WERI-Rb-1 (cell line): ENCODE measurements around the gene GPR161.

Source experiments
- DNase-seq: peaks from one replicate; pipeline ENCODE4 v3.0.0-alpha.2; 2020
- H3K27ac ChIP-seq: fragments of 250-450 bp; sonication (Bioruptor Pico); 2 replicates; pipeline ENCODE4 v1.5.1; 2020; ENCODE audit warnings: mild to moderate bottlenecking, moderate library complexity
- H3K27me3 ChIP-seq: fragments of 250-450 bp; sonication (Bioruptor Pico); 2 replicates; pipeline ENCODE4 v1.5.1; 2021; ENCODE audit warnings: mild to moderate bottlenecking, low read depth, moderate library complexity; ENCODE audit not compliant: insufficient read depth, severe bottlenecking
- H3K36me3 ChIP-seq: fragments of 250-450 bp; sonication (Bioruptor Pico); 2 replicates; pipeline ENCODE4 v1.5.1; 2020; ENCODE audit warnings: mild to moderate bottlenecking, moderate library complexity
- H3K4me3 ChIP-seq: 2 replicates; pipeline ENCODE4 v1.5.1; 2011; ENCODE audit warnings: low read depth, mild to moderate bottlenecking, control low read depth, low read length
- H3K9me3 ChIP-seq: fragments of 250-450 bp; sonication (Bioruptor Pico); 2 replicates; pipeline ENCODE4 v1.5.1; 2021; ENCODE audit warnings: mild to moderate bottlenecking, moderate library complexity; ENCODE audit not compliant: severe bottlenecking
- TF ChIP-seq, protein P1 (sequence below): IDR thresholded peaks from 2 replicates; pipeline ENCODE4 v1.5.1; 2011; ENCODE audit warnings: low read depth, mild to moderate bottlenecking, control low read depth, inconsistent platforms, low read length

The GPR161 gene

DNA sequence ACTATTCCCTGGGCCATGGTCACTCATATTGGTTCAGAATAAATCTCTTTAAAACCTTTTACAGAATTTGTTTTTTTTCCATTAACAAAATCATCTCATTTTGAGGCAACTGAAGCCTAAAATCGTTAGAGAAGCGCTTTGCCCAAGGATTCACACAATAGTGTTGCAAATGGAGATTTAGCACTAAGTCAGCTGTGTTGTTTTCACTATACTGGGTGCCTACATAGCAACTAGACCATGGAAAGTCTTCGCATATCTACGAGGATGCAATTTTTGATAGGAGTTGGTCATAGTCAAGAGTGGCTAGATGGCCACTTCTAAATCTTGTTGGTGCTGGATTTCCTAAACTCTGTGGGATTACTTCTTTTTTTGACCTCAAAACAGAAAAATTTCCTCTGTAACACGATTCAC lies 41.5 kb upstream of the GPR161 start:
- Histone ChIP-seq H3K36me3 (no peaks in the 10 kb centered on the region), H3K27me3 (no peaks in the 10 kb centered on the region), H3K4me3 (peak overlapping the region; percentile 68), H3K27ac (no peak overlapping the region; the same call in 1 of the 2 replicates), H3K9me3 (no peaks in the 10 kb centered on the region)
- TF ChIP-seq, protein P1, sequence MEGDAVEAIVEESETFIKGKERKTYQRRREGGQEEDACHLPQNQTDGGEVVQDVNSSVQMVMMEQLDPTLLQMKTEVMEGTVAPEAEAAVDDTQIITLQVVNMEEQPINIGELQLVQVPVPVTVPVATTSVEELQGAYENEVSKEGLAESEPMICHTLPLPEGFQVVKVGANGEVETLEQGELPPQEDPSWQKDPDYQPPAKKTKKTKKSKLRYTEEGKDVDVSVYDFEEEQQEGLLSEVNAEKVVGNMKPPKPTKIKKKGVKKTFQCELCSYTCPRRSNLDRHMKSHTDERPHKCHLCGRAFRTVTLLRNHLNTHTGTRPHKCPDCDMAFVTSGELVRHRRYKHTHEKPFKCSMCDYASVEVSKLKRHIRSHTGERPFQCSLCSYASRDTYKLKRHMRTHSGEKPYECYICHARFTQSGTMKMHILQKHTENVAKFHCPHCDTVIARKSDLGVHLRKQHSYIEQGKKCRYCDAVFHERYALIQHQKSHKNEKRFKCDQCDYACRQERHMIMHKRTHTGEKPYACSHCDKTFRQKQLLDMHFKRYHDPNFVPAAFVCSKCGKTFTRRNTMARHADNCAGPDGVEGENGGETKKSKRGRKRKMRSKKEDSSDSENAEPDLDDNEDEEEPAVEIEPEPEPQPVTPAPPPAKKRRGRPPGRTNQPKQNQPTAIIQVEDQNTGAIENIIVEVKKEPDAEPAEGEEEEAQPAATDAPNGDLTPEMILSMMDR = no peak
- no peak for DNase-seq

DNA sequence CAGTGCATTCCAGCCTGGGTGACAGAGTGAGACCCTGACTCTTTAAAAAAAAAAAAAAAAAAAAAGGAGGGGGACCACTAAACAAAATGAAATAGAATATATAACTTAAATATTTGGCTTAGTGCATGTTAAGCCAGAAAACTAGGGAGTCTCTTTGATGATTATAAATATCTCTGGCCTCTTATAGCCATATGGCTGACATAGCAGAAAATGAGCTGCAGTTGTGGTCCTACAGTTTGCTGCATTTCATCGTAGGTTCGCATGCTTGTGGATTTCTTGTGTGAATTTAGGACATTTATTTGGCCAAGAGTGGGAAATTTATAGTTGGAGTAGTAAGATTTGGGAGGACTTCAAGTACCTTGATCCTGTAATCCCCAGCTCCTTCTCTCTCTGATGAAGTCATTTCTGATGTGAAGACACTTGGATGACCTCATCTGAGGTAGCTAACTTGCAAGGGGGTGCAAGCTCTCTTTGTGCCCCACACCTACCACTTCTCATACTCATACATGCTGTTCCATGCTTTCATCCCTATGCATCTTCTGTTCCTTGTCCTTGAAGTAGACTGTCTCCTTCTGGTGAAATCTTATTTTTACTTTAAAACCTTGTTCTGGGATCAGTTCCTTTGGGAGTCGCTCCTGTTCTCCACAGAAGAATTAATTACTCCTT lies 35.7 kb upstream of the GPR161 start:
- no peaks in the 10 kb centered on the region for H3K9me3 ChIP-seq
- TF ChIP-seq, protein P1 = no peak
- no peaks in the 10 kb centered on the region for H3K27me3 ChIP-seq
- H3K36me3 ChIP-seq = no peaks in the 10 kb centered on the region
- H3K27ac ChIP-seq = no peak overlapping the region
- H3K4me3 ChIP-seq = no peak overlapping the region
- no peak for DNase-seq

DNA sequence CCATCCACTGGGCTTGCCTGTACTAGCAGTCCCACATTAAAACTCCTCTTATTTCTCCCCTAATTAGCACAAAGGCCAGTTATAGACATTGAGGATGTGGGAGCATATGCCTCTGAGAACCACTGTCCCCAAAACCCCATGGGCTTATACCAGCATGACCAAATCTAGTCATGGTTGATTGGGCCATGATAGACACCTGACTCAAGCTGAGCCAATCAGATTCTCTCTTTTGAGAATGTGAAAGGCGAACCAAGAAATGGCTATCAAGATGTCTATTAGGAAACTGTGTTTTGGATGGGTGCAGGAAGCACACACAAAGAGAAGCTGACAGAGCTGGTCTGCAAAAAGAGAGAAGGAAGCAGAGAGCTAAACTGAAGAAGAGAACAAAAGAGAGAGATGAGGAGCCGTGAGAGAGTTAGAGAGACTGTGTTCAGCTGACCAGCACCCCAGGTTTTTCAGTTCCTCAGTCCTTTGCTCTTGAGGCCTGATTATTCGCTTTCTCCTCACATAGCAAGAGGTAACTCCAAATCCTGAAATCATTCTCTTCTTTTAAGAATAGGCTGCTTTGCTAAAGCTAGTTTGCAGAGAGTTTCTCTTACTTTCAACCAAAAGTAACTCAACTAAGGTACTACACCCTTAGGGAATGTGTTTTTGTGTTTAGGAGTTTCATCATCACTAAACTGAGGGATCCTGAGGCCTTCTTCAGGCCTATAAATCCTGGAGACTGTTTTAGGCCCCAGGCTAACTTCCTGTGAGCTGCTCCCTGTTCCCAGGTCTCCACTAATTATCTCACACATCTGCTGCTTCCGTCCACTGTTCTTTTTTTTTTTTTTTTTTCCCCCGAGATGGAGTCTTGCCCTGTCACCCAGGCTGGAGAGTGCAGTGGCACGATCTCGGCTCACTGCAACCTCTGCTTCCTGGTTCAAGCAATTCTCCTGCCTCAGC lies 34.1 kb upstream of the GPR161 start:
- no peak overlapping the region for H3K27ac ChIP-seq
- no peak for DNase-seq
- no peaks in the 10 kb centered on the region for H3K36me3 ChIP-seq
- H3K4me3 ChIP-seq = no peak overlapping the region
- no peaks in the 10 kb centered on the region for H3K9me3 ChIP-seq
- TF ChIP-seq, protein P1 = no peak
- no peaks in the 10 kb centered on the region for H3K27me3 ChIP-seq

DNA sequence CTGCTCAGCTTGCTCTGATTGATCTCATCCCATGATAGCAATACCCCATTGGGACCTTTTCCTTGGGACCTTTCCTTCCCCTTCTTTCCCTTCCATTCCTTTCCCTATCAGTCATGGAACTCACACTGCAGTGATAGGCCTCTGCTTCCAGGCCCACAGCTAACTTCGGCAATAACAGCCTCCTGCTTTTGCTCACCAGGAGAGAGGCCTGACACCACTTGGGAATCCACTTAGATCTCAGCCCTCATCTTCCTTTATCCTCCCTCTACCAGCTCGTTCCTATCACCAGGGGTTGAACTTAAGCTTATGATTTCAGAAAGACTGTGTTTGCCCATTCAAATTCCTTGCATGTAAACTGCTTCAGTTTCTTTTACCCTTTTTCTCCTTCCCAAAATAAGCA lies 31.1 kb upstream of the GPR161 start:
- no peak overlapping the region for H3K4me3 ChIP-seq
- no peaks in the 10 kb centered on the region for H3K36me3 ChIP-seq
- no peak for DNase-seq
- no peaks in the 10 kb centered on the region for H3K9me3 ChIP-seq
- TF ChIP-seq, protein P1 = no peak
- H3K27me3 ChIP-seq = no peaks in the 10 kb centered on the region
- no peak overlapping the region for H3K27ac ChIP-seq

DNA sequence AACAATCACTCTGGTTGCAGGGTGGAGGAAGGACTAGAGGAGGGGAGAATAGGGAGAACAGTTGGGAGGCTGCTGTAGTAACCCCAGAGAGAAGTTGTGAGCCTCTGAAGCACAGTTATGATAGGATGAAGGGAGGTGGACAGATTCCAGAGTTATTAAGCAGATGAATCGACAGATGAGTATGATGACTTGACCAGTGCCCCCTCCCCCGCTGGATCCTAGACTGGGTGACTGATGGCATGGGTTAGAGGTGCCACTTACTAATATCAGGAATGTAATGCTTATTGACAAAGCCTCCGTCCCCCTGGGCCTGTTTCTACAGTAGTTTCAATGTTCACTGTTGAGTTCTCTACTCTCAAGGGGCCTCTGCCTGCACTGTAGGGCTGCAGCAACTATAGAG lies 28.0 kb upstream of the GPR161 start:
- no peaks in the 10 kb centered on the region for H3K36me3 ChIP-seq
- no peak for DNase-seq

More for the DNA sequence above, 28.0 kb upstream of the GPR161 start:
- H3K9me3 ChIP-seq = no peaks in the 10 kb centered on the region
- no peak overlapping the region for H3K4me3 ChIP-seq
- TF ChIP-seq, protein P1 = no peak
- no peak overlapping the region for H3K27ac ChIP-seq
- no peaks in the 10 kb centered on the region for H3K27me3 ChIP-seq
